C4-2B (cell line): ENCODE results near the gene EIF5AL1.
A peak's percentile ranks its signal among the peaks of the same experiment; 100 is the strongest.

Experiments
- H3K27ac ChIP-seq: fragments of 450-650 bp; 2 replicates; pipeline ENCODE4 v1.5.1; 2017
- ZFX ChIP-seq: fragments of 450-650 bp; IDR thresholded peaks from 2 replicates; pipeline ENCODE4 v1.6.1; 2017
- TF ChIP-seq, protein P1 (sequence below): fragments of 450-650 bp; conservative IDR thresholded peaks from 2 replicates; pipeline ENCODE4 v1.5.1; 2017; ENCODE audit warnings: mild to moderate bottlenecking

EIF5AL1 gene

GRCh38 chr10:79560160-79560709 is 47.9 kb downstream of the EIF5AL1 start, which contains the start of gene SFTPA2:
TSS of gene SFTPA2 (minus strand) at chr10:79560407. CDS start at chr10:79559483, 924 bp downstream.
- peak; percentile 19; the same call in 1 of the 2 replicates for TF ChIP-seq ZFX
- TF ChIP-seq, protein P1, sequence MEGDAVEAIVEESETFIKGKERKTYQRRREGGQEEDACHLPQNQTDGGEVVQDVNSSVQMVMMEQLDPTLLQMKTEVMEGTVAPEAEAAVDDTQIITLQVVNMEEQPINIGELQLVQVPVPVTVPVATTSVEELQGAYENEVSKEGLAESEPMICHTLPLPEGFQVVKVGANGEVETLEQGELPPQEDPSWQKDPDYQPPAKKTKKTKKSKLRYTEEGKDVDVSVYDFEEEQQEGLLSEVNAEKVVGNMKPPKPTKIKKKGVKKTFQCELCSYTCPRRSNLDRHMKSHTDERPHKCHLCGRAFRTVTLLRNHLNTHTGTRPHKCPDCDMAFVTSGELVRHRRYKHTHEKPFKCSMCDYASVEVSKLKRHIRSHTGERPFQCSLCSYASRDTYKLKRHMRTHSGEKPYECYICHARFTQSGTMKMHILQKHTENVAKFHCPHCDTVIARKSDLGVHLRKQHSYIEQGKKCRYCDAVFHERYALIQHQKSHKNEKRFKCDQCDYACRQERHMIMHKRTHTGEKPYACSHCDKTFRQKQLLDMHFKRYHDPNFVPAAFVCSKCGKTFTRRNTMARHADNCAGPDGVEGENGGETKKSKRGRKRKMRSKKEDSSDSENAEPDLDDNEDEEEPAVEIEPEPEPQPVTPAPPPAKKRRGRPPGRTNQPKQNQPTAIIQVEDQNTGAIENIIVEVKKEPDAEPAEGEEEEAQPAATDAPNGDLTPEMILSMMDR: no peak
- H3K27ac ChIP-seq: peak within 1 kb of the TSS; percentile 73

DNA sequence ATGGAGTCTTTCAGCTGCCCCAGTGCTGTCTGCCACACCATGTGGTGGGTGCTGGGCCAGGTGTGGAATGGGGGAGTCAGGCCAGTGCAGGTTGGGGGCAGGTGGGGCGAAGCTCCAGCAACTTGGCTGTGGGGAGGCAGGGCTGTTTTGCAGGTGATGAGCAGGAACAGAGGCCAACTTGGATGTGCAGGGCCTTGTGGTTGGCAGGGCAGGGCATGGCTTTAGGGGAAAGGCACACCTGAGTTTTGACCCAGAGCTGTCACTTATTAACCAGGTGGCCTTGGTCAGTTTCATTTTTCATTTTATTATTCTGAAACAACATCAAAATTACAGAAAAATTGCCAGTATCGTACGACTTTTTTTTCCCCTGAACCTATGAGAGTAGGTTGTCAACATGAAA is 48.9 kb downstream of the EIF5AL1 start:
- TF ChIP-seq, protein P1: no peak
- no peak for TF ChIP-seq ZFX
- H3K27ac ChIP-seq: no peak overlapping the region; the same call in 1 of the 2 replicates

DNA sequence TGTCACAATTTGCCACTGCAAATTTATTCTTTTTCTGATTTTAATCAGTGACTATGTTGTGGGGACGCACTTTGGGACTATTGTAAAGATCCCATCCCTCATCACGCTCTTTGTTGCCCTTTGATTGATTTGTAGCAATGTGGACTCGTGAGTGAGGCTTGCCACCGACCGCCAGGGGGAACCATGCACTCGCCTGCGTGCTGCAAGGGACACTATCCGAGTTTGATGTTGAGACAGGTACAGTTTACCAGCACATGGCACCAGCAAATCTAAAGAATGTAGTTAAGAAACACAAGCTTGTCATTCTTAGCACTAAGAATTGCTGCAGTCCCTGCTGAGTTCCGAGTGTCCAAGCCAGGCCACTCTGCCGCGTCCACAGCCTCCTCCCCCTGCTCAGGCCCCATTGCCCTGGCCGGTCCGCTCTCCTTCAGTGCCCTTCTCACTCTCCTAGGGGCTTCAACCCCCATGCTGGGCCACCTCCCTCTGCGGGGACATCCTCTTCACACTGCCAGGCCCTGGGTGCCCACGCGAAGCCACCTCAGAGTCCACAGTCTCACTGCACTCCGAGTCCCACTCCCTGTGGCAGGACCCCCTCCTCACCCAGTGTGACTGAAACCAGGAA is 49.9 kb downstream of the EIF5AL1 start:
- TF ChIP-seq, protein P1: peak; percentile 96
- no peak for TF ChIP-seq ZFX
- no peak overlapping the region for H3K27ac ChIP-seq

GRCh38 chr10:79563426-79563825 is 51.1 kb downstream of the EIF5AL1 start:
- TF ChIP-seq, protein P1: no peak
- no peak for TF ChIP-seq ZFX

More at GRCh38 chr10:79563426-79563825, 51.1 kb downstream of the EIF5AL1 start:
- no peak overlapping the region for H3K27ac ChIP-seq
